Activated T-helper 2 cell treated with anti-CD3 and anti-CD28 coated beads, Interferon-gamma antibody, Interleukin-2, Interleukin-4, amounts not matched to agents 10 μg/mL and 5 μg/mL and 100 μg/mL, durations not matched to agents 14 hours and 24 hours and 36 hours (primary cell): ENCODE data around the gene NKX2-1. TPM values are rescaled to one million over a fixed set of nuclear protein-coding genes. Genes with fewer than 3 reads are reported as not detected.

Experiments
- DNase-seq: peaks from one replicate; pipeline ENCODE4 v3.0.0; 2021; ENCODE audit warnings: low spot score
- H3K27ac Mint-ChIP-seq: one replicate; pipeline ENCODE4 v1.8.0; 2021; ENCODE audit warnings: mixed read lengths
- H3K27me3 Mint-ChIP-seq: one replicate; pipeline ENCODE4 v1.8.0; 2021; ENCODE audit warnings: low read depth, mixed read lengths
- H3K36me3 Mint-ChIP-seq: one replicate; pipeline ENCODE4 v1.8.0; 2021; ENCODE audit warnings: low read depth, mixed read lengths
- H3K4me1 Mint-ChIP-seq: one replicate; pipeline ENCODE4 v1.8.0; 2021; ENCODE audit warnings: low read depth, mixed read lengths
- H3K4me3 Mint-ChIP-seq: one replicate; pipeline ENCODE4 v1.8.0; 2021; ENCODE audit warnings: low read depth, mild to moderate bottlenecking, moderate library complexity, mixed read lengths
- H3K9me3 Mint-ChIP-seq: one replicate; pipeline ENCODE4 v1.8.0; 2021; ENCODE audit warnings: mixed read lengths
- intact Hi-C: fragments of 100-400 bp; cut with micrococcal nuclease; formaldehyde crosslinking; loops from one replicate; pipeline ENCODE4 v1.15.1; 2023
- total RNA-seq: library from RNA; stranded (reverse); gene quantifications from 2 replicates; pipeline ENCODE4 v1.2.3, GENCODE V29; 2022

NKX2-1 gene
- total RNA-seq, 1 donor from 2014 or later = not detected

DNA sequence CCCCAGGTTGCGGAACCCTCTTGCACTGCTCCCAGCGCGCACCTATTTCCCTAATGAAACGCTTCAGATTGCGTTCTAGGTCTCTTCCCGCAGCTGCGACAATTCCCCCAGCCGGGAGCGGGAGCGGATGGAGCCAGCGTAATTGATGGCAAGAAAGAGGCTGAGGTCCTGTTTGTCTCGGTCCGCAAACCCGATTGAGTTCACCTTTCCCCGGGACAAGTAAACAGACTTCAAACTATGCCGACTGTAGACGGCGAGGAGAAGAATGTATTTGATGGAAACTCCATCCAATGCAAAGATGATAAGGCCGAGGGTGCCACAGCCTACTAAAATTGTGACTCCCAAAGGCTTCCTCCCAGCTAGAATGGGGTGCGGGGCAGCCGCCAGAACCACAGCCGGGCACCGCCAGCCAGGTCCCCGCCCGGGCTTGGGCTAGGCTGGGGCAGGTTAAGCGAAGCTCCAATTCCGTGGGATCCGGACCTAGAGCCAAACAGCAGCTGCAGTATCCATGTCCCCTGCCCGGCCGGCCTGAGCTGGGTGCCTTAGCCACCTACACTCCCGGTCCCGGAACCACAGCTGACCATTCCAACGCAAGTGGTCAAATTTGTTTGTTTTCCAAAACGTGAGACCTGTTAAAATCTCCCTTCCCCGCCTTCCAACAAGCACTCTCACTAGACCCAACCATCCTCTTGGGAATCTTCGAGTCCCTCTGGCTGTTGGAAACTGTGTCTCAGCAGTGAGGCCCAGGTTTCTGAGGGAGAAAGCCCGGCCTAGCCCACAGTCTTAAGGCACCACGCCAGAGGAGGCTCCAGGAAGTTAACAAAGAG, 5.5 kb downstream of the NKX2-1 start:
- Mint-ChIP-seq H3K4me3 (no peak overlapping the region), H3K4me1 (peaks cover 2% of the 10 kb centered on the region), H3K9me3 (no peaks in the 10 kb centered on the region), H3K27me3 (peaks cover 74% of the 10 kb centered on the region), H3K27ac (no peak overlapping the region), H3K36me3 (no peaks in the 10 kb centered on the region)
- intact Hi-C loops = loop anchor here (5.0 to 10.0 kb wide), 2 partner anchors 1078 to 1690 kb away; partner anchors contain the start of gene SSTR1
- no peak for DNase-seq

DNA sequence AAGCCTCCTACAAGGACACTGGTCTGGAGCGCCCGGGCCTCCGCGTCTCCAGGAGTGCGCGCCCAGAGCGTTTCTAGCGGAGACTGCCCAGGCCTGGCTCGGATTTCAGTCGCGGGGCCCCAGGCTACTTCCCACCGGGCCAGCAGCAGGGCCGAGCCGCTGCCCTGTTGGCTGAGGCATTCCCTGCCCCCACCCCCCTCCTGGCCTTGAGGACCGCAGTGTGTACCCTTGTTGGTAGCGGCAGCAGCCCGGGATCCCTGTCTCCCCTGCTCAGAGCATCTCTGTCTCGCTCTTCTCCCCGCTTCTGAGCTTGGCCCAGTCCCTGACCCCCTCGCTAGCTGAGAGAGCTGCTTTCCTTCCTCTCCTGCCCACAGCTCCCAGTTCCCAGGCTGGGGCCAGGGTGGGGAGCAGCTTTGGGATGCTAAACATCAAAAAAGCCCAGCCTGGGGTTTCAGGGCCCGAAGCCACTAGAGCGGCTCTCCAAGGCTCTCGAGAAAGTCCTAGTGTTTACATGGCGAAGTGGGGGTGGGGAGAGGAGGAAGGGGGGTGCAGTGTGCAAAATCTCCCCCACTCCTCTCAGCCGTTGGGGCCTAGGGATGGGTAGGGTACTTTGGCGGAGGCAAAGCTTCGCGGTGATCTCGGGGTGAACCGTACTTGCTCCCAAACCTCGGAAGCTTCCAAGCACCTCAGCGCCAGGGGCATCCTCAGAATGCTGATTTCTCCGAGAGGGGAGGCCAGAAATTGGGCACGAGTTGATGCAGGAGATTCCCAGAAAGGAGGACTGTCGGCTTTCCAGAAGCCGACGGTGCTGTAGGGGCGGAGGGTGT, 6.4 kb downstream of the NKX2-1 start:
- H3K9me3 Mint-ChIP-seq = no peaks in the 10 kb centered on the region
- DNase-seq = no peak
- intact Hi-C loops = loop anchor here (10.0 kb wide), 1 partner anchor 1691 kb away; the partner anchor contains the start of gene SSTR1
- no peak overlapping the region for H3K4me3 Mint-ChIP-seq
- H3K27ac Mint-ChIP-seq = no peak overlapping the region
- H3K36me3 Mint-ChIP-seq = no peaks in the 10 kb centered on the region
- H3K4me1 Mint-ChIP-seq = no peaks in the 10 kb centered on the region
- peaks cover 78% of the 10 kb centered on the region for H3K27me3 Mint-ChIP-seq

DNA sequence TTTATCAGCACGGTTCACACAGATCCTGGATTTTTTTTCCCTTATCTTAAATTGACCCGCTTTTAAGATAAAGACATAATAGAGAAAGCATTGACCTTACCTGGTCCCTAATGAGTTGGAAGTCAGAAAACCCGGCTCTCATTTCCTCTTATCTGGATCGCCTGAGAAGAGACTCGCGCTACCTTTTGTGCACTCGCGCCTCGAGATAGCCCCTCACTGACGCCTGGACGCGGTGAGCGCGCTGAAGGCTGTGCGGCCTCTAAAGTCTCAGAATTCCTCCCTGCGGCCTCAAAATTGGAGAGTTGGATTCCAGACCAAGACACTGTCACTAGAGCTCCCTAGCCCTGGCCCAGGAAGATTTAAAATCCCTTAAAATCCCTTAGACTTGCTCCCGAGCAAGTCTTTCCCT, 7.0 kb downstream of the NKX2-1 start:
- no peaks in the 10 kb centered on the region for H3K4me1 Mint-ChIP-seq
- intact Hi-C loops = loop anchor here (10.0 kb wide), 1 partner anchor 1692 kb away; the partner anchor contains the start of gene SSTR1
- no peak overlapping the region for H3K27ac Mint-ChIP-seq
- H3K9me3 Mint-ChIP-seq = no peaks in the 10 kb centered on the region
- H3K27me3 Mint-ChIP-seq = peaks cover 83% of the 10 kb centered on the region
- H3K36me3 Mint-ChIP-seq = no peaks in the 10 kb centered on the region
- no peak overlapping the region for H3K4me3 Mint-ChIP-seq
- DNase-seq = no peak

DNA sequence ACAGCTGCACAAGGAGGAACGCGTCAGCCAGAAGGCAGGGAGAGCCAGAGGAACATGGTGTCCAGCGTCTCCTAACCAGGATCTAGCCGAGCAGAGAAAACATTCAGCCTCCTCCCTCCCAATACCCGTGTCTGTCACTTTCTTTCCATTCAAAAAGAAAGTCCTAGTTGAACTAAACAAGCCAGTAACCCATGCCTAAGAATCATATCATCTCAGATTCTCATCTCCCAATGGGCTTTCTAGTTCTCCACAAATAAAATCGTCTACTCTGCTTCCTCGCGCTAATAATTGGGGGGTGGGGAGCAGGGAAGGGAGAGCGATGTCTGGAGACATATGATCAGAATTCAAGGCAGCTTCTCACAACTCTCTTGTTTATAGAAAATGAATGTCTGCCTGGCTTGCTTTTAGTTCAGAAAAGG, 7.4 kb downstream of the NKX2-1 start:
- Mint-ChIP-seq H3K27me3 (peaks cover 87% of the 10 kb centered on the region), H3K27ac (no peak overlapping the region), H3K4me3 (no peak overlapping the region), H3K9me3 (no peaks in the 10 kb centered on the region), H3K4me1 (no peaks in the 10 kb centered on the region), H3K36me3 (no peaks in the 10 kb centered on the region)
- intact Hi-C loops = loop anchor here (10.0 kb wide), 1 partner anchor 1692 kb away; the partner anchor contains the start of gene SSTR1
- no peak for DNase-seq

DNA sequence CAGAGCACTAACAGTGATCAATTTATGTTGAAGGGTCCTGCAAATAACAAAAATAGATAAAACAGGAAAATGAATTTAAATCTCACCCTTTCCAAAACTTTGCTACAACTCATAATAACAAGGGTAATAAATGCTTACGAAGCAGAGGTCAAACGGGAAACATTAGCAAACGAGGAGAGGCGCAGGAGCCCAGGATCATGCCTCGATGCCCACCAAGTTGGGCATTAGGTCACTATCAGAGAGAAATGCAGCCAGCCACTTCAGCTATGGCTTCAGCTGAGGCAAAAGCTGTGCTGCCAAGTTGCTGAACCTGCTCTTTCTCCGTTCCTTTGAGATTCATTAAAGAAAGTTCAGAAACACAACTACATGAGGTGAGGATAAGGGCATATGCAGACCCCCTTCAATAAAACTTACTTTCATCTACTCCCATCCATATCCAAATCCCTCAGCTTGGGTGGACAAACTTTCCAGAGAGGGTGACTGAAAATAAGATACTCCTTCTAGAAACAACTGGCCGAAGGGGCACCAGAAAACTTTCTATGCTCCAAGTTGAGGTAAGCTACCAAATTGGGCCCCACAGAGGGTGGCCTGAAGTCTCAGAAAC, 7.9 kb downstream of the NKX2-1 start:
- intact Hi-C loops = loop anchor here (10.0 kb wide), 1 partner anchor 1693 kb away; the partner anchor contains the start of gene SSTR1
- no peak for DNase-seq
- Mint-ChIP-seq H3K27me3 (peaks cover 91% of the 10 kb centered on the region), H3K4me3 (no peak overlapping the region), H3K27ac (no peak overlapping the region), H3K36me3 (no peaks in the 10 kb centered on the region), H3K9me3 (no peaks in the 10 kb centered on the region), H3K4me1 (no peaks in the 10 kb centered on the region)

DNA sequence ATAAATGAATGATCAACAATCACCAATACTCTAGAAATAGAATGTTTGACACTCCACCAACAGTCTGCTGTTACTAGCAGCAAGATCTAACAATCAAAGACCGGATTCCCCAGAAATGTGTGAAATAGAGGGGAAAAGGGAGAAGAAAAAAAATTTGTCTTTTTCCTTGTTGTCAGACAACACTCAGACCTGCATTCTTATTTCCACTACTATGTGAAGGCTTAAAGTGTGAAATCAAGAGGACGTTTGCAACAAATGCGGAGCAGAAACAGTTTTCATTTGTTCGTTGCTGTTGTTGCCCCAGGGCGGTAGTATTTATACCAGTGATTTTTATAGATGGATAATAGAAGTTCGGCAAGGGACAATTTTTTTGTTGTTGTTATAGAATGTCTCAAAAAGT, 9.2 kb downstream of the NKX2-1 start:
- Mint-ChIP-seq H3K27ac (no peak overlapping the region), H3K27me3 (peaks cover 91% of the 10 kb centered on the region), H3K9me3 (no peaks in the 10 kb centered on the region), H3K4me1 (no peaks in the 10 kb centered on the region), H3K36me3 (no peaks in the 10 kb centered on the region), H3K4me3 (no peak overlapping the region)
- no peak for DNase-seq
- intact Hi-C loops = loop anchor here (10.0 kb wide), 1 partner anchor 1694 kb away; the partner anchor contains the start of gene SSTR1

DNA sequence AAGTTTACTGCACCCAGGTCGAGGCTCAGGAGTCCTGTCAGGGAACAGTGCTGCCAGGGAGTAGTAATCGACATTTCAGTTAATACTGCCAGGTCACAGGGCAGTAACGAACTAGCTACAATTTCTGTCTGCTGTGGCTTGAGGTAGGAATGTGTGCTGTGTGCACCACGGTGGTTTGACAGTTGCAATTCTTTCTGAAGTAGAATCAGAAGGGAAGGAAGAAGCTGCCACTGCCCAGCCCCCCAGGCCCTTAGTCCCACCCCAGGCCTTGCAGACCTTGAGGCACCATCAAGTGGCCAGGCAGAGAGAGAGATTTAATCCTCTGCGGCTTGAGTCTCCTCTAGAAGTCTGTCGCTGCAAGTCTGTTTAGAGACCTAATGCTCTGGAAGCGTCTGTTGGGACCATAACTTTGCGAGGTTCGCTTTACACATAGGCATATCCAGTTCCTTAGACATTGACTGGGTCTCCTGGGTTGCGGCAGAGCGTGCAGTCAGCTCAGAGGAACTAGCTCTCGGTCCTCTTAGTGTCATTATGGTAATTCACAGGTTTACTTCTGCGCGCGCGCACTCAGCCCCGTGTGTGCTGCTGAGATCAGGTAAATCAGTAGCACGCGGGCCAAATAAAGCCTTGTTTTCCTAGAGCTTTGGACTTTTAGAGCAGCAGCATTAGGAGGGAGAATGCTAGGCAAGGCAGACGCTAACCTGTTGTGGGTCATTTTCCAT, 9.8 kb downstream of the NKX2-1 start:
- peaks cover under 1% of the 10 kb centered on the region for H3K4me1 Mint-ChIP-seq

DNA sequence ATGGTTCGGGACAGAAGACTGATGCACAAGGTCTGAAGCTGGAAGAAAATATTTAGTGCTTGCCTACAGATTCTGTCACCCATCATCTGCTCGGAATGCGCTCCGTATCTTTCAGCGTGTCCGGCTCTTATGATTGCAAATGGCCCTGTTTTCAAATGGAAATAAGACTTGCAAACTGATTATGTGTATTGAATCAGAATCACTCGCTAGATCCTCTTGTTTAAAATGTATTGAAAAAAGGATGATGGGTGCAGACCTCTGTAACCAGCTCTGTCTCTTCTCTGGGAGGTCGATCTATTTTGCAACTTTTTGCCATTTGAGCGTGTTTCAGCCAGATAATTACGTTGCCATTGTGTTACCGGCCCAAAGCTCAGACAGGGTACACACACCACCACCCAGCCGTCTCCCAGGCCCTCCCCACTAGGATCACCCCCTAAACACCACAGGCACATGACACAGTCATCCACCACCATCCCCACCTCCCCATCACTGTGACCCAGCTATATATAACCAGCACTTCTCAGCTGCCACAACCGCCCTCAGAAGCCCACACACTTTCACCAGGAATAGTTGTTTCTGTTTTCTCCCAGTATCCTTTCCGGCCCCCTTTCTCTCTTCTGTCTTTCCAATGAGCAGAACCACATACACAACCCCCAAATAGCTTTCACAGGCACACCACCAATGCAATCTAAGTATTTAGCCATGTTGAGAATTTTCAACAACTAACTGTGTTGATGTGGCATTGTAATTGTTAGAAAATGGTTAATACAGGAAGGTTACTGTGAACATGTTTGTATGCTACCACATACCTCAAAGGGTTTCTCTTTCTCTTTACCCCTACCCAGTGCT, 10.7 kb downstream of the NKX2-1 start:
- Mint-ChIP-seq H3K27ac (no peak overlapping the region), H3K36me3 (no peaks in the 10 kb centered on the region), H3K9me3 (no peaks in the 10 kb centered on the region), H3K27me3 (peaks cover 87% of the 10 kb centered on the region), H3K4me1 (peaks cover 3% of the 10 kb centered on the region), H3K4me3 (no peak overlapping the region)
- intact Hi-C loops = no loop called here
- no peak for DNase-seq

More for the DNA sequence above, 9.8 kb downstream of the NKX2-1 start:
- DNase-seq = no peak
- Mint-ChIP-seq H3K9me3 (no peaks in the 10 kb centered on the region), H3K27me3 (peaks cover 85% of the 10 kb centered on the region), H3K4me3 (no peak overlapping the region), H3K27ac (no peak overlapping the region), H3K36me3 (no peaks in the 10 kb centered on the region)
- intact Hi-C loops = loop anchor here (10.0 kb wide), 1 partner anchor 1695 kb away; the partner anchor contains the start of gene SSTR1

DNA sequence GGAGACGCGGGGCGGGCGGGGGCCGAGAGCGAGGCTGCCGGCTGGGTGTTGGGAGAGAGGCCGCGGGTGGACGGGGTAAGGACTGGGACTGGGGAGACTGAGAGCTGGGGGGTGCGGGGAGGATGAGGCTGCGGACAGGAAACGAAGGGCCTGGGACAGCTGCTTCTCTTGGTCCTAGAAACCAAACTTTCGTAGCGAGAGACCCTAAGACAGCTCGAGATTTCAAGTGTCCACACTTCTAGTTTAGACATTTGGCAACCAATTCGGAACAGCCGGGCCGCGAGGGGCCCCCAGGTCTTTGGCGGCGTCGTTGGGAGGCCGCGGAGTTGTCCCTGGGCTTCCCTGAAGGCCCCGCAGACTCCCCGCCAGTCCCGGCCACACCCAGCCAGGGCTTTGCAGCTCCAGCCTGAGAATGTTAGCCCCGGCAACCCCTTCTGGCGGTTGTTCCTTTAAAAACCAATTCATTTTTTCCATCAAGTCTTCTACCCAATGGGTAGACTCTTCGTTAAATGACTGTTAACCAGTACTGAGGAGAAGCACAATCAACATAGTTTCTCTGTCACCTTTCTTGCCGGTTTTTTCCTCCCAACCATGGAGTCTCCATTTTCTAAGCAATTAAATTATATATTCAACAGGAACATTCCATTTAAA, 11.5 kb downstream of the NKX2-1 start:
- no peak for DNase-seq
- H3K36me3 Mint-ChIP-seq = no peaks in the 10 kb centered on the region
- no peak overlapping the region for H3K4me3 Mint-ChIP-seq
- no peaks in the 10 kb centered on the region for H3K9me3 Mint-ChIP-seq
- H3K27ac Mint-ChIP-seq = no peak overlapping the region
- H3K4me1 Mint-ChIP-seq = peaks cover 6% of the 10 kb centered on the region
- intact Hi-C loops = no loop called here
- peaks cover 83% of the 10 kb centered on the region for H3K27me3 Mint-ChIP-seq

DNA sequence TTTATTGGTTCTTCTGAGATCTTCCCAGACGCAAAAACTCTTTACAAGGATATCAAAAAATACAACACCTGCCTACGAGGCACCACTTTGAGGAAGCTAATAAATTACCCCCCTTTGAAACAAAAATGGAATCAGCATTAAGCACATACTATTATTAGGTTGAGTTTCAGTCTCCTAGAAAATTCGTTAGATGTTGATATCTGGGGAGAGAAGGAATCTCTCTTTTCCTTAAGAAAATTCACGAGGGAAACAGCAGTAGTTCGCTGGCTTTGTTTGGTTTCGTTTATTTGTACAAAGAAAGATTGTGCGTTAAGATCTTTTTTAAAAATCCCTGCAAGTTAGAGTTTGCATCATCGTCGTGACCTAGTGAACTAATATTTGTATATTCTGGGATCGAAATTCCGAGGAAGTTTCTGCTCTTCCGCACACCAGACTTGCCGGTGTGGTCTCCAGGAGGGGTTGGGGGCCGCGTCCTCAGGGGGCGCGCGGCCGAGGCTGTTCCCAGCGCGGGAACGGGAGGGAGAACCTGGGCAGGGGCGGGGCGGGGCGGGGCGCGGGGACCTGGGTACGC, 12.1 kb downstream of the NKX2-1 start:
- H3K27me3 Mint-ChIP-seq = peaks cover 83% of the 10 kb centered on the region

More for the DNA sequence above, 12.1 kb downstream of the NKX2-1 start:
- no peaks in the 10 kb centered on the region for H3K9me3 Mint-ChIP-seq
- H3K27ac Mint-ChIP-seq = no peak overlapping the region
- H3K36me3 Mint-ChIP-seq = no peaks in the 10 kb centered on the region
- H3K4me1 Mint-ChIP-seq = peaks cover 6% of the 10 kb centered on the region
- H3K4me3 Mint-ChIP-seq = no peak overlapping the region
- DNase-seq = no peak
- intact Hi-C loops = no loop called here
